Testis (tissue), 2 donors: ENCODE measurements around the gene GCC1.

Experiments used
- POLR2A ChIP-seq: fragments of 450-650 bp; IDR thresholded peaks from one replicate; pipeline ENCODE4 v1.6.1; 2017; ENCODE audit warnings: antibody characterized with exemption, mild to moderate bottlenecking, moderate library complexity
- TF ChIP-seq, protein P1 (sequence below), 3 experiments: fragments of 450-650 bp in 2 of 3; fragments of 200-600 bp in 1 of 3; sonication (generic) in 1 of 3; IDR thresholded peaks; one replicate each; pipeline ENCODE4 v1.5.1; 2016 to 2019; ENCODE audit warnings: antibody characterized with exemption in 3 of 3, mild to moderate bottlenecking in 2 of 3, moderate library complexity in 1 of 3

DNA sequence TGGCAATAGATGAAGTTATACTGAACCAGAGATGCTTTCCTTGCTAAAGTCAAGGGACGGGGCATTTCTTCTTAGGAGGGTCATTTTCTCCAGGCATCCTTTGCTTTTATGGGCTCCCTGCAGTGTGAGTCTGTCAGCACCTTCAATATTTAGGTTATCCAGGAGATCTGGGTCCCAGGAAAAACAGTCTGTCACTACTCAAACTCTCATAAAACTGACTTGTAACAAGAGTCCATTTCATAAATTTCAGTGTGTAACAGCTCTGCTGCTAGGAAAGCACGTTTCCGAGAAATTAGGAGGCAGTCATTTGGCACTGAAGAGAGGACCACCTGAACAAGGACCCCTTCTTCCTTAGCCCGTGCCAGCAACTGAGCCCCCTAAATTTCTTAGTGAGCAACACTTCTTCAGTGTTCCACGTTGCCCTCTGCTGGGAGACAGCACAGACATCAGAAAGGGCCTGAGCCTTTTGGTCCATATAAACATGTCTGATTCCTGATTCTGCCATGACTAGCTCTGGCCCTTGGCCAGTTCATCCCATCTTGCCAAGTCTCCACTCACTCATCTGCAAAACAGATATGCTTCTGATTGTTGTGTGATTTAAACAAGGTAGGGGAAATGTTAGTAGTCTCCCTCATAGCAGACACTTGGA lies 7.2 kb downstream of the GCC1 start:
- TF ChIP-seq, protein P1, sequence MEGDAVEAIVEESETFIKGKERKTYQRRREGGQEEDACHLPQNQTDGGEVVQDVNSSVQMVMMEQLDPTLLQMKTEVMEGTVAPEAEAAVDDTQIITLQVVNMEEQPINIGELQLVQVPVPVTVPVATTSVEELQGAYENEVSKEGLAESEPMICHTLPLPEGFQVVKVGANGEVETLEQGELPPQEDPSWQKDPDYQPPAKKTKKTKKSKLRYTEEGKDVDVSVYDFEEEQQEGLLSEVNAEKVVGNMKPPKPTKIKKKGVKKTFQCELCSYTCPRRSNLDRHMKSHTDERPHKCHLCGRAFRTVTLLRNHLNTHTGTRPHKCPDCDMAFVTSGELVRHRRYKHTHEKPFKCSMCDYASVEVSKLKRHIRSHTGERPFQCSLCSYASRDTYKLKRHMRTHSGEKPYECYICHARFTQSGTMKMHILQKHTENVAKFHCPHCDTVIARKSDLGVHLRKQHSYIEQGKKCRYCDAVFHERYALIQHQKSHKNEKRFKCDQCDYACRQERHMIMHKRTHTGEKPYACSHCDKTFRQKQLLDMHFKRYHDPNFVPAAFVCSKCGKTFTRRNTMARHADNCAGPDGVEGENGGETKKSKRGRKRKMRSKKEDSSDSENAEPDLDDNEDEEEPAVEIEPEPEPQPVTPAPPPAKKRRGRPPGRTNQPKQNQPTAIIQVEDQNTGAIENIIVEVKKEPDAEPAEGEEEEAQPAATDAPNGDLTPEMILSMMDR (IDR thresholded peaks at IDR 0.05) = no peak
- TF ChIP-seq POLR2A = no peak
